ENCODE results near the gene ERC2.

GRCh38 chr3:55880357-55880756 lies 587.9 kb downstream of the ERC2 start:
- TF ChIP-seq POLR2A (IDR thresholded peaks at IDR 0.05; ENCODE audit: extremely low read depth, insufficient read length): no peak
- TF ChIP-seq, protein P1, sequence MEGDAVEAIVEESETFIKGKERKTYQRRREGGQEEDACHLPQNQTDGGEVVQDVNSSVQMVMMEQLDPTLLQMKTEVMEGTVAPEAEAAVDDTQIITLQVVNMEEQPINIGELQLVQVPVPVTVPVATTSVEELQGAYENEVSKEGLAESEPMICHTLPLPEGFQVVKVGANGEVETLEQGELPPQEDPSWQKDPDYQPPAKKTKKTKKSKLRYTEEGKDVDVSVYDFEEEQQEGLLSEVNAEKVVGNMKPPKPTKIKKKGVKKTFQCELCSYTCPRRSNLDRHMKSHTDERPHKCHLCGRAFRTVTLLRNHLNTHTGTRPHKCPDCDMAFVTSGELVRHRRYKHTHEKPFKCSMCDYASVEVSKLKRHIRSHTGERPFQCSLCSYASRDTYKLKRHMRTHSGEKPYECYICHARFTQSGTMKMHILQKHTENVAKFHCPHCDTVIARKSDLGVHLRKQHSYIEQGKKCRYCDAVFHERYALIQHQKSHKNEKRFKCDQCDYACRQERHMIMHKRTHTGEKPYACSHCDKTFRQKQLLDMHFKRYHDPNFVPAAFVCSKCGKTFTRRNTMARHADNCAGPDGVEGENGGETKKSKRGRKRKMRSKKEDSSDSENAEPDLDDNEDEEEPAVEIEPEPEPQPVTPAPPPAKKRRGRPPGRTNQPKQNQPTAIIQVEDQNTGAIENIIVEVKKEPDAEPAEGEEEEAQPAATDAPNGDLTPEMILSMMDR (IDR thresholded peaks at IDR 0.05; ENCODE audit: low read depth, low read length): no peak

All from NB4 (cell line).